Breast epithelium (tissue), 4 donors: ENCODE results near the gene ESRRG. TPM values are rescaled to one million over a fixed set of nuclear protein-coding genes. Genes with fewer than 3 reads are reported as not detected.

Source experiments
- DNase-seq, 2 donors: peaks; one replicate each; pipeline ENCODE4 v3.0.0-alpha.2; 2019; ENCODE audit warnings: low spot score in 2 of 2
- H3K27ac ChIP-seq, 2 donors: fragments of 200-600 bp; sonication (generic) in 1 of 2; one replicate each; pipeline ENCODE4 v1.5.1; 2016 to 2019; ENCODE audit warnings: mild to moderate bottlenecking in 1 of 2
- H3K27me3 ChIP-seq, 2 donors: fragments of 200-600 bp; sonication (generic) in 1 of 2; one replicate each; pipeline versions ENCODE4 v1.5.1 to v1.6.0; 2017 to 2019; ENCODE audit warnings: control low read depth in 1 of 2, mild to moderate bottlenecking in 1 of 2
- H3K36me3 ChIP-seq: fragments of 200-600 bp; one replicate; pipeline ENCODE4 v1.5.1; 2019
- H3K4me1 ChIP-seq, 2 donors: fragments of 200-600 bp; sonication (generic); one replicate each; pipeline ENCODE4 v1.5.1; 2016 to 2019; ENCODE audit warnings: control low read depth in 1 of 2
- H3K4me3 ChIP-seq, 3 donors: fragments of 200-600 bp; sonication (generic); 1 replicate in 2 of 3; 2 replicates in 1 of 3; pipeline ENCODE4 v1.5.1; 2016 to 2019; ENCODE audit warnings: mild to moderate bottlenecking in 3 of 3, moderate library complexity in 2 of 3
- H3K9me3 ChIP-seq, 2 donors: fragments of 200-600 bp; sonication (generic) in 1 of 2; one replicate each; pipeline ENCODE4 v1.5.1; 2016 to 2019; ENCODE audit warnings: control low read depth in 1 of 2
- POLR2A ChIP-seq: fragments of 450-650 bp; IDR thresholded peaks from one replicate; pipeline ENCODE4 v1.6.1; 2016; ENCODE audit warnings: antibody characterized with exemption, mild to moderate bottlenecking, moderate library complexity
- POLR2AphosphoS5 ChIP-seq, 3 donors: sonication (generic); formaldehyde crosslinking; IDR thresholded peaks; one replicate each; pipeline ENCODE4 v1.6.1; 2017; ENCODE audit warnings: antibody characterized with exemption in 3 of 3
- intact Hi-C: fragments of 100-400 bp; cut with DNase I; formaldehyde crosslinking; loops from one replicate; pipeline ENCODE4 v1.15.1; 2023; ENCODE audit warnings: low total_unique reads
- total RNA-seq, 3 donors: library from RNA; depleted of rRNA; stranded (reverse); fragments of >200 nt; gene quantifications; one replicate each; pipeline ENCODE4 v1.1.0, GENCODE V29; 2016
- TF ChIP-seq, protein P1 (sequence below), 3 donors: fragments of 450-650 bp; IDR thresholded peaks; one replicate each; pipeline ENCODE4 v1.5.1; 2016 to 2017; ENCODE audit warnings: antibody characterized with exemption in 3 of 3, mild to moderate bottlenecking in 3 of 3, moderate library complexity in 3 of 3

Gene ESRRG
- total RNA-seq, 3 donors from 2014 or later = 0.16 to 9.1 (median 5.6) TPM

DNA sequence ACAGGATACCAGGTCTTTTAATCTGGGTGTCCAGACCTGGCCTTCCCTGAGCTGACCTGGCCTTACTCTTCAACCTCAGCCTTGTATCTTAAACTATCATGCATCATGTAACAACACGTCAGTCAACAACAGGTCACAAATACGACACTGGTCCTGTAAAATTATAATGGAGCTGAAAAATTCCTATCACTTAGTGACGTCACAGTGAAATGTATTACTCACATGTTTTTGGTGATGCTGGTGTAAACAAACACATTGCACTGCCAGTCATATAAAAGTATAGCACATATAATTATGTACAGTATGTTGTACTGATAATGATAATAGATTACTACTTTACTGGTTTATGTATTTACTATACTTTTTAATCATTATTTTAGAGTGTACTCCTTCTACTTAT lies 31.5 kb downstream of the ESRRG start:
- H3K27me3 ChIP-seq = no peaks in the 10 kb centered on the region
- H3K4me3 ChIP-seq = no peak overlapping the region

DNA sequence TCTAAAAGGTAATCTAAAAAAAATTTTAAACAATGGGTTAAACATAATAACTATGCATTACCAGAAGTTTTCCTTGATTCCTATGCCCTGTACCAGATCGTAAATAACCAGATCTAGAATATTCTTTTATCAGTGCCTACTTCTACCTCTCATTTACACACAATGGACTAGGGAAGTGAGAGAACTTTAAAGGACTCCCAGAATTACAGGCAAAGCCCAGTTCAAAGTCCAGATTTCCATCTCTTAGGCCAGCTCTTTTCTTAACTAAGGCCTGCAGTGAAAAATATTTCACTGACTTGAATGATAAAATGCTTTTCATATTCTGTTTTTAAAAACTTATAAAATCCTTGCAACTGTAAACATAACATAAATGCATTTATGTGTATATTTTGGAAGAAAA lies 32.6 kb downstream of the ESRRG start:
- H3K9me3 ChIP-seq = no peaks in the 10 kb centered on the region
- intact Hi-C loops = no loop called here

More for the DNA sequence above, 31.5 kb downstream of the ESRRG start:
- no peaks in the 10 kb centered on the region for H3K9me3 ChIP-seq
- no peaks in the 10 kb centered on the region for H3K4me1 ChIP-seq
- H3K36me3 ChIP-seq = no peaks in the 10 kb centered on the region
- H3K27ac ChIP-seq = no peak overlapping the region
- TF ChIP-seq POLR2AphosphoS5 (IDR thresholded peaks at IDR 0.05) (no peak), POLR2A (no peak)
- TF ChIP-seq, protein P1, sequence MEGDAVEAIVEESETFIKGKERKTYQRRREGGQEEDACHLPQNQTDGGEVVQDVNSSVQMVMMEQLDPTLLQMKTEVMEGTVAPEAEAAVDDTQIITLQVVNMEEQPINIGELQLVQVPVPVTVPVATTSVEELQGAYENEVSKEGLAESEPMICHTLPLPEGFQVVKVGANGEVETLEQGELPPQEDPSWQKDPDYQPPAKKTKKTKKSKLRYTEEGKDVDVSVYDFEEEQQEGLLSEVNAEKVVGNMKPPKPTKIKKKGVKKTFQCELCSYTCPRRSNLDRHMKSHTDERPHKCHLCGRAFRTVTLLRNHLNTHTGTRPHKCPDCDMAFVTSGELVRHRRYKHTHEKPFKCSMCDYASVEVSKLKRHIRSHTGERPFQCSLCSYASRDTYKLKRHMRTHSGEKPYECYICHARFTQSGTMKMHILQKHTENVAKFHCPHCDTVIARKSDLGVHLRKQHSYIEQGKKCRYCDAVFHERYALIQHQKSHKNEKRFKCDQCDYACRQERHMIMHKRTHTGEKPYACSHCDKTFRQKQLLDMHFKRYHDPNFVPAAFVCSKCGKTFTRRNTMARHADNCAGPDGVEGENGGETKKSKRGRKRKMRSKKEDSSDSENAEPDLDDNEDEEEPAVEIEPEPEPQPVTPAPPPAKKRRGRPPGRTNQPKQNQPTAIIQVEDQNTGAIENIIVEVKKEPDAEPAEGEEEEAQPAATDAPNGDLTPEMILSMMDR (IDR thresholded peaks at IDR 0.05) = no peak
- intact Hi-C loops = no loop called here
- DNase-seq = no peak

DNA sequence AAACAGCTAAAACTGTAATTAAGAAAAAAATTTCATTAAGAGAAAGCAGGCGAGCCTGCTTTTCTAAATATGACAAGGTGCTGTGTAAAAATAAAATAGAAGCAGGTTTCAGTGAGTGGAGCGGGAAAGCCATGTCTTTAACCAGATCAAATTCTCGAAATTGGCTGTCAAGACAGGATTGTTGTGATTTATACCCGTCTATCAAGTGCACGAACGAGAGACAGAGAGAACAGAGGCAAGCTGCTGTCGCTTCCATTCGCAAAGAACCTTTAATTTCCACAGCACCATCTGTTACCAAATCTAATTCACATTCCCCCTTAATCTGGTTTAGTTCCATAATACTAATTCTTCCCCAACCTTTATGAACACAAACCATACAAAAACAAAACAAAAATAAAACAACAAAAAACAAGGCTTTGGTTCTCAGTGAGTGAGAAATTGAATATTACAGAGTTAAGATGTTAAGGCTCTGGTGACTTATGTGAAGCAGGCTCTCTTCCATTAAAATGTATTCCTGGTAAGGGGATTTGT lies 35.0 kb downstream of the ESRRG start:
- Histone ChIP-seq H3K4me1 (no peaks in the 10 kb centered on the region), H3K27ac (no peak overlapping the region), H3K27me3 (no peaks in the 10 kb centered on the region), H3K36me3 (no peaks in the 10 kb centered on the region), H3K4me3 (no peak overlapping the region), H3K9me3 (no peaks in the 10 kb centered on the region)
- TF ChIP-seq, protein P1 (IDR thresholded peaks at IDR 0.05) = no peak
- TF ChIP-seq POLR2AphosphoS5 (IDR thresholded peaks at IDR 0.05) (no peak), POLR2A (no peak)
- DNase-seq = no peak
- intact Hi-C loops = no loop called here

More for the DNA sequence above, 32.6 kb downstream of the ESRRG start:
- Histone ChIP-seq H3K36me3 (no peaks in the 10 kb centered on the region), H3K27me3 (no peaks in the 10 kb centered on the region), H3K4me1 (no peaks in the 10 kb centered on the region), H3K27ac (no peak overlapping the region), H3K4me3 (no peak overlapping the region)
- TF ChIP-seq, protein P1 (IDR thresholded peaks at IDR 0.05) = no peak
- TF ChIP-seq POLR2A = no peak
- no peak for TF ChIP-seq POLR2AphosphoS5 (IDR thresholded peaks at IDR 0.05)
- DNase-seq = no peak

DNA sequence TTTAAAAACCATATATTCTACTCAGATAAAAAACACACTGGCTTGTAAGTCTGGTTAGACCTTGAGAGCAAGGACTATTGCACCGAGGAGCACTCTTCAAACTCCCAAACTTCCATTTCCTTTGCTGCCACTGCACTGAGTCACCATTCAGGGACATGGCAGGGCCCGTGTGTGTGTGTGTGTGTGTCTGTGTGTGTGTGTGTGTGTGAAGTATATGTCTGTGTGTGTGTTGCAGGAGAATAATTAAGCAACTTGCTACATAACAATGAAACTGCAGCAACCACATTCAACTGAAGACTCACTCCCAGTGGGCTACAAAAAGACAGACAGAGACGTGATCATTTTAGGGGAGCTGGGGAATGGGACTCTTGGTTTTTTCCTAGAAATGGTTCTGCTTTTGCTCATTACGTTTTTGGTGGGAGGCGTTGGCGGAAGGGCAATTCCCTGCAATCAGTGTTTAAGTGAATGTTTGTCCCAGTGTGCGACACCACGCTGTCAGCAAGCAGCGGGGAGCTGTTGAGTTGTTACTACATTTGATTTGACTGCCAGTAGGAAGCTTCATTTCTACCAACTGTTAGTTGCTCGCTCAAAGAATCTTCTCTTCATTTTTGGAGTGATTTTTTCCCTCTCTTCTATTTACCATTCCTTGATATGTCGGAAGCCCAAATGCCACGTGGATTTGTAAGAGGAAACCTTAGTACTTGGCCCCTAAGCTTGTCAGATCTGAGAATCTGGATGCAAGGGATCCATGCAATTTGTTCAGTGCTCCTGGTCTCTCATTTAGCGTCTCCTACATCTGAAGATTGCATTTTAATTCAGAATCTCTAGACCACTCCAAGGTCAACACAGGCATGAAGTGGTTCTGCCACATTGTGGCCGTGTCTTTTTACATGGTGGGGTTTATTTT lies 36.1 kb downstream of the ESRRG start:
- no peaks in the 10 kb centered on the region for H3K27me3 ChIP-seq
- TF ChIP-seq POLR2AphosphoS5 (IDR thresholded peaks at IDR 0.05) (no peak), POLR2A (no peak)
- TF ChIP-seq, protein P1 (IDR thresholded peaks at IDR 0.05) = no peak
- H3K27ac ChIP-seq = no peak overlapping the region
- H3K36me3 ChIP-seq = no peaks in the 10 kb centered on the region
- DNase-seq = no peak
- intact Hi-C loops = no loop called here
- no peaks in the 10 kb centered on the region for H3K9me3 ChIP-seq
- no peak overlapping the region for H3K4me3 ChIP-seq
- no peaks in the 10 kb centered on the region for H3K4me1 ChIP-seq

- intact Hi-C loops = no loop called here
- Histone ChIP-seq H3K27me3 (no peaks in the 10 kb centered on the region), H3K36me3 (no peaks in the 10 kb centered on the region), H3K4me3 (no peak overlapping the region), H3K4me1 (no peaks in the 10 kb centered on the region), H3K9me3 (no peaks in the 10 kb centered on the region), H3K27ac (no peak overlapping the region)
- no peak for DNase-seq
- no peak for TF ChIP-seq POLR2AphosphoS5 (IDR thresholded peaks at IDR 0.05)
- TF ChIP-seq, protein P1 (IDR thresholded peaks at IDR 0.05) = no peak
- no peak for TF ChIP-seq POLR2A
Observed at GRCh38 chr1:216682752-216683151, 40.5 kb downstream of the ESRRG start.
